Ectodermal cell (in vitro differentiated cells): ENCODE measurements around the gene POLR1F.
A peak's percentile ranks its signal among the peaks of the same experiment; 100 is the strongest.
"Not testable (repeated sequence)": the region's sequence is repeated elsewhere in the genome, so short reads cannot be mapped to it uniquely, and the experiment has no call there.

Source experiments
- H3K27ac ChIP-seq: 2 replicates; pipeline ENCODE4 v1.7.0; 2013; ENCODE audit warnings: mild to moderate bottlenecking, low read depth, low read length; ENCODE audit not compliant: insufficient read depth, poor library complexity, severe bottlenecking
- H3K27me3 ChIP-seq: 2 replicates; pipeline ENCODE4 v1.7.0; 2013; ENCODE audit warnings: mild to moderate bottlenecking, low read length; ENCODE audit not compliant: insufficient read depth, control insufficient read depth, poor library complexity, severe bottlenecking
- H3K36me3 ChIP-seq: one replicate; pipeline ENCODE4 v1.7.0; 2013; ENCODE audit warnings: low read length; ENCODE audit not compliant: control insufficient read depth, insufficient read depth
- H3K4me1 ChIP-seq: one replicate; pipeline ENCODE4 v1.7.0; 2013; ENCODE audit warnings: low read length; ENCODE audit not compliant: control insufficient read depth, insufficient read depth
- H3K4me3 ChIP-seq: 2 replicates; pipeline ENCODE4 v1.7.0; 2013; ENCODE audit warnings: low read depth, low read length, control low read depth; ENCODE audit not compliant: insufficient read depth
- H3K9me3 ChIP-seq: 2 replicates; pipeline ENCODE4 v1.7.0; 2013; ENCODE audit warnings: mild to moderate bottlenecking, low read length, moderate library complexity; ENCODE audit not compliant: control insufficient read depth
- WGBS, 2 experiments: methylation state at CpG; one replicate each; pipeline ENCODE4 v1.1.7; 2013; ENCODE audit warnings: missing lambda C conversion rate in 2 of 2; 5-methylcytosine and 5-hydroxymethylcytosine counted together

The POLR1F gene

DNA sequence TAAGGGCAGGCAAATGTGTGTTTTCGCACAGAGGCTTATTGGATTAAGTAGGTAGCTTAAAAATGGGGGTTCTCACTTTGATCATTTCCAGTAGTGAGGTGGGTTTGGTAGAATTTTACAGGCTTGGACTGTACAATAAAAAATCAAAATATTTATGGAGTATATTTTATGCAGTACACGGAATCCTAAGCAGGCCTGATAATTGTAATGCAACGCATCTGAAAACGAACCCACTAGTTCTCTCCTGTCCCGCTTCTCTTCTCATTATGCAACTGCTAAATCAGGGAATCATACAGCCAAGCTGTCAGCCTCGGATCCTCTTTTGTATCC lies 377 bp upstream of the POLR1F start:
- H3K4me3 ChIP-seq = peak overlapping the region; percentile 100

DNA sequence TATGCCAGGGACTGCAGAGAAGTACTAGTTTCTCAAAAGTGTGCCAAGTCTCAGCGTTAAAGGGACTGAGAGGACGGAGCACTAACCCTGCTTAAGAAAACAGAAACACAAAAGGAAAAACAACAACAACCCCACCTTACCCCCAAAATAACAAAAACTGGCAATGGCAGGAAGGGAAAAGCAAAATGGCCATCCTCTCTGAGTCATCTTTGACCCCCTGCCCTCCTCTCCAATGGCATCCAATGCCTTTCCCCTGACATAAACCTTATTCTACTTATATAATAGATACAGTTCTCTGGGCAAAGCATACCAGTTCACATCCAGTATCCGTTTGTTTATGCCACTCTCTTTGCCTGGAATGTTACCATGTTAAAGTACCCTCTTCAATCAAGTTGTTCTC lies 1.6 kb downstream of the POLR1F start:
- Histone ChIP-seq H3K9me3 (no peaks in the 10 kb centered on the region), H3K27me3 (peaks cover 5% of the 10 kb centered on the region), H3K36me3 (no peaks in the 10 kb centered on the region), H3K4me3 (peak overlapping the region; percentile 100), H3K4me1 (peaks cover 9% of the 10 kb centered on the region), H3K27ac (no peak overlapping the region)
- 58 to 65% methylated on average over 3 of the region's 3 CpGs for WGBS, 2 experiments

More for the DNA sequence above, 377 bp upstream of the POLR1F start:
- no peaks in the 10 kb centered on the region for H3K36me3 ChIP-seq
- peaks cover 9% of the 10 kb centered on the region for H3K4me1 ChIP-seq
- no peak overlapping the region for H3K27ac ChIP-seq
- no peaks in the 10 kb centered on the region for H3K9me3 ChIP-seq
- H3K27me3 ChIP-seq = peaks cover 5% of the 10 kb centered on the region
- WGBS, 2 experiments = 70 to 73% methylated on average over 6 of the region's 6 CpGs

DNA sequence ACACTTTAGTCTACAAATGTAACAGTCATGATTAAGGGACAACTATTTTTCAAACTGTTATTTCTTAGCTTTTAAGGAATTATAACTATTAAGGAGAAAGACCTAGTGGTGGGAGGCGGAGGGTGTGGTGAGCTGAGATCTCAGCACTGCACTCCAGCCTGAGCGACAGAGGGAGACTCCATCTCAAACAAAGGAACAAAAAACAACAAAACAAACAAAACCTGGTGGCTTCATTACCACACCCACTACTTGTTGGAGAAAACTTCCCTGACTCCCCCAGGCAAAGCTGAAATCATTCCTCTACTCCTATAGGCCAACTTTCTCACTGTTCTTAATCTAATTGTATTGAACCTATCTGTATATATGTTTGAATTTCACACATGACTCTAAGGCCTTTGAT lies 3.2 kb downstream of the POLR1F start:
- Histone ChIP-seq H3K27ac (no peak overlapping the region), H3K36me3 (no peaks in the 10 kb centered on the region), H3K9me3 (no peaks in the 10 kb centered on the region), H3K4me1 (peaks cover 9% of the 10 kb centered on the region), H3K27me3 (no peaks in the 10 kb centered on the region), H3K4me3 (no peak overlapping the region)
- 0 to 30% methylated on average over 1 to 2 of the region's 2 CpGs for WGBS, 2 experiments

DNA sequence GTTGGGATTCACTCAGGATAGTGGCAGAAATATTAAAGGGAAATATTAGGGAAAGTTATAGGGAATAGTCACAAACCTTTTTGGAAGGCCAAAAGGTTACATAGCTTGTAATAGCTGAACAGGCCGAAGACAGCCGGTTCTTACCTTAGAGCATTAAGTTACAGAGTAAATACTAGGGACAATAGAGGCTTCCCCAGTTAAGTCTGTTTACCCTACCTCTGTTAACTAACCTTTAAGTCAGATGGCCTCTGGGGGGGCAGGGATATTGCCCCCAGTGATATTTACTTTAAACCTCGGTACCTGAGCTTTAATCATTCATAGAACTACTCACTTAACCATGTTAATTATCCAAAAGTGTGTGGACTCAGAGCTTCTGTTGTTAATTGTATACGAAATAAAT lies 7.4 kb downstream of the POLR1F start:
- Histone ChIP-seq H3K27ac (no peak overlapping the region), H3K36me3 (no peaks in the 10 kb centered on the region), H3K9me3 (no peaks in the 10 kb centered on the region), H3K4me3 (no peak overlapping the region), H3K27me3 (no peaks in the 10 kb centered on the region), H3K4me1 (no peaks in the 10 kb centered on the region)
- WGBS, 2 experiments = 85% methylated on average over 4 of the region's 4 CpGs

DNA sequence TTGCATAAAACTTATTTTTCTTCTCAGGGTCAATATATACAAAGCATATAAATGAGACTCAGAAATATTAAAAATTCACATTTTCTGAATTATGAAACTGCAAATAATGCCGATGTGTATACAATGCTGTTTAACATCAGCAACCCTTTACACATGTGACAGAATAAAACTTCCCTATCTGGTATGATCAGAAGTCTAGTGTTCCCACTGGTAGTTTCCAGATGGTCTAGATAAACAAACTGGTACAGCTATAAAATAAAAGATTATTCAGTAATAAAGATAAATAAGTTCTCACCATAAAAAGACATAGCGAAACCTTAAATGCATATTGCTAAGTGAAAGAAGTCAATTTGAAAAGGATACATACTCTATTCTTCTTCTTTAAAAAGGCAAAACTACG lies 7.9 kb downstream of the POLR1F start:
- 88 to 90% methylated on average over 1 to 2 of the region's 3 CpGs for WGBS, 2 experiments
- no peaks in the 10 kb centered on the region for H3K36me3 ChIP-seq
- H3K4me3 ChIP-seq = no peak overlapping the region

DNA sequence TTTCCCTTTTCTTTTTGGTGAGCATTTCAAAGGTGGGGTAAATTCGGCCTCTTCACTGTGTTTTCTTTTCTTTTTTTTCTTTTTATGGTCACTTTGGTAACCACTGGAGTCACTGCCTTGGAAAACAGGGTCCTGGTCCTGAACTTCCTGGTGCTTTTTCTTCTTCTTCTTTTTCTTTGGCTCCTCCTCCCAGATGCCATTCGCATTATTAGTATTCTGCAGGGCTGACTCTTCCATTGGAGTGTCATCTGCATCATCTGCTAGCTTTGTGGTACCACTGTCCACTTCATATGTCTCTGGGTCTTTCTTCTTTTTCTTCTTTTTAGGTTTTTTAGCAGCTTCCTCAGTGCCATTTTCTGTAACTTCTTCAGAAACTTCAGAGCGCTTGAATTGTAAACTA lies 10.5 kb downstream of the POLR1F start:
- Histone ChIP-seq H3K9me3 (no peaks in the 10 kb centered on the region), H3K27ac (no peak overlapping the region), H3K36me3 (no peaks in the 10 kb centered on the region), H3K4me3 (no peak overlapping the region), H3K27me3 (no peaks in the 10 kb centered on the region), H3K4me1 (no peaks in the 10 kb centered on the region)
- 84 to 96% methylated on average over 2 to 3 of the region's 3 CpGs for WGBS, 2 experiments

More for the DNA sequence above, 7.9 kb downstream of the POLR1F start:
- Histone ChIP-seq H3K27me3 (no peaks in the 10 kb centered on the region), H3K4me1 (no peaks in the 10 kb centered on the region), H3K27ac (no peak overlapping the region), H3K9me3 (no peaks in the 10 kb centered on the region)

DNA sequence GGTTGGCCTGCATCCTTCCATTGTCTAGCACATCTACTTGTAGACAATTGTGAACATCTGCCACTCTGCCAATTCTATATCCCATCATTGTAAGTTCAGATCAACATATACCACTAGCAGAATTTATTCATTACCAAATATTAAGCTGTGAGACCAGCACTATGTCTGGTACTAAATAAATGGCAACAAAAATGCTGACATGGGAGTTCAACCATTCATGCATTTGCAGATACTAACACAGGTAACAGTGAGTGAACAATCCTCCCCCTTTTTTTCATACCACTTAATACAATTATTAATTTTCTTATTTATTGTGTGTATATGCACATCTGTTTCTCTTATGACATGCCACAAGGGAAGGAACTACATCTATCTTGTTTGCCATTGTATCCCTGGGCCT lies 11.9 kb downstream of the POLR1F start:
- H3K4me1 ChIP-seq = no peaks in the 10 kb centered on the region
- H3K27me3 ChIP-seq = no peaks in the 10 kb centered on the region
- no peaks in the 10 kb centered on the region for H3K9me3 ChIP-seq
- H3K27ac ChIP-seq = no peak overlapping the region
- no peaks in the 10 kb centered on the region for H3K36me3 ChIP-seq
- no peak overlapping the region for H3K4me3 ChIP-seq

DNA sequence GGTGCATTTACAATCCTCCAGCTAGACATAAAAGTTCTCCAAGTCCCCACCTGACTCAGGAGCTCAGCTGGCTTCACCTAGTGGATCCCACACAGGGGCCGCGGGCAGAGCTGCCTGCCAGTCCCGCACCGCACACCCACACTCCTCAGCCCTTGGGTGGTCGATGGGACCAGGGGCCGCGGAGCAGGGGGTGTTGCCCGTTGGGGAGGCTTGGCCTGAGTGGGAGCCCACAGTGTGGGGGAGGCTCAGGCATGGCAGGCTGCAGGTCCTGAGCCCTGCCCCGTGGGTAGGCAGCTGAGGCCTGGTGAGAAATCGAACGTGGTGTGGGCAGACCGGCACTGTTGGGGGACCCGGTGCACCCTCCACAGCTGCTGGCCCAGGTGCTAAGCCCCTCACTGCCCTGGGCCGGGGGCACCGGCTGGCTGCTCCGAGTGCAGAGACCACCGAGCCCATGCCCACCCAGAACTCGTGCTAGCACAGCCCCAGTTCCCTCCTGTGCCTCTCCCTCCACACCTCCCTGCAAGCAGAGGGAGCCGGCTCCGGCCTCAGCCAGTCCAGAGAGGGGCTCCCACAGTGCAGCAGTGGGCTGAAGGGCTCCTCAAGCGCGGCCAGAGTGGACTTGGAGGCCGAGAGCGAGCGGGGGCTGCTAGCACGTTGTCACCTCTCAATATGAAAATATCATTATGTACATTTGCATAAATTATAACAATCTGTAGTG lies 16.6 kb downstream of the POLR1F start:
- H3K4me1 ChIP-seq = no peaks in the 10 kb centered on the region
- H3K36me3 ChIP-seq = no peaks in the 10 kb centered on the region
- H3K27me3 ChIP-seq = no peaks in the 10 kb centered on the region
- no peak overlapping the region for H3K4me3 ChIP-seq
- WGBS, 2 experiments = 96 to 97% methylated on average over 26 of the region's 26 CpGs
- H3K9me3 ChIP-seq = no peaks in the 10 kb centered on the region
- H3K27ac ChIP-seq = no peak overlapping the region

DNA sequence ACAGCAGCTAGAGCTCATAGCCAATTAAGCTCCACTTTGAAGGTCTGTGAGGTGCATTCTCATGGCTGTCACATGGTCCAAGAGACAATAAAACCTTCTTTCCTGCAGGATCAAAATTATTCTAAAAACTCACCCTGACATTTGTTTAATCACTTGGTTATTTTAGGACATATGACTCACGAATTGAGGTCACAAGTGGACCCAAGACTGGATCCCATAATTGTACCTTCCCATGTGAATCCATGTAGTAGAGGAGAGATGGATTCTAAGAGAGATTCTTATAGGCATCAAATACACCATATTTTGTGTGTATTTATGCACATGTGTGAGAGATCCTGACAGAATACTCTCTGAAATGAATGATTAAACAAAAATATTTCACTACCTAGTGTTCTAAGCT lies 18.1 kb downstream of the POLR1F start:
- Histone ChIP-seq H3K4me3 (no peak overlapping the region), H3K27ac (no peak overlapping the region), H3K27me3 (no peaks in the 10 kb centered on the region), H3K9me3 (no peaks in the 10 kb centered on the region), H3K4me1 (no peaks in the 10 kb centered on the region), H3K36me3 (no peaks in the 10 kb centered on the region)
- WGBS, 2 experiments = 94 to 100% methylated on average over 1 of the region's 1 CpG

DNA sequence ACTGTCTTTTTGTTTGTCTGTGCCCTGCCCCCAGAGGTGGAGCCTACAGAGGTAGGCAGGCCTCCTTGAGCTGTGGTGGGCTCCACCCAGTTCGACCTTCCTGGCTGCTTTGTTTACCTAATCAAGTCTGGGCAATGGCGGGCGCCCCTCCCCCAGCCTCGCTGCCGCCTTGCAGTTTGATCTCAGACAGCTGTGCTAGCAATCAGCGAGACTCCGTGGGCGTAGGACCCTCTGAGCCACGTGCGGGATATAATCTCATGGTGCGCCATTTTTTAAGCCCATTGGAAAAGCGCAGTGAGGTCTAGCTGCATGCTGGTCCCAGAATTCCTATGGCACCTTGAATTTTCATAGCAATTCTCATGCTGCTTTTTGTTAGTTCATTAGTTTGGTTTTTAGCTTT lies 19.7 kb downstream of the POLR1F start:
- not testable (repeated sequence) for H3K36me3 ChIP-seq, H3K4me3 ChIP-seq, H3K27ac ChIP-seq, H3K9me3 ChIP-seq, H3K27me3 ChIP-seq, H3K4me1 ChIP-seq
- 48 to 49% methylated on average over 12 of the region's 12 CpGs for WGBS, 2 experiments

DNA sequence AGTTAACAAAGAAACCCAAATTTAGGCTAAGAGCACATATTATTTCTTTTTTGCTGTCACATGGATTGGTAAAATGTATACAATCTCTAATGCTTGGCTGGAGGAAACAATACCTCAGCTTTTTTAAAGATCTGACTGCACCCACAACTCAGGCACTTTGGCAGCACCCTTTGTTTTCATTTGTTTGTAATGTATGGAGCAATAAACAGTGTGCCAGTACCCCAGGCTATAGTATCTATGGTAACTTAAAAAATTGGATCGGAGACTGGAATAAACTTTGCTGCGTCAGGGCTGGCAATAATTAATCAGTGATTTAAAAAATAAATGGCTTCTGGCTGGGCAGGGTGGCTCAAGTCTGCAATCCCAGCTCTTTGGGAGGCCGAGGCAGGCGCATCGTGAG lies 27.2 kb downstream of the POLR1F start:
- no peak overlapping the region for H3K27ac ChIP-seq
- no peak overlapping the region for H3K4me3 ChIP-seq
- H3K36me3 ChIP-seq = no peaks in the 10 kb centered on the region
- no peaks in the 10 kb centered on the region for H3K4me1 ChIP-seq
- no peaks in the 10 kb centered on the region for H3K27me3 ChIP-seq
- no peaks in the 10 kb centered on the region for H3K9me3 ChIP-seq
- 88 to 92% methylated on average over 5 of the region's 5 CpGs for WGBS, 2 experiments
